ENCODE data around the gene WDTC1. TPM values are rescaled to one million over a fixed set of nuclear protein-coding genes. Genes with fewer than 3 reads are reported as not detected.

The WDTC1 gene
- total RNA-seq, 1 experiment from 2014 or later = 20.1 TPM

DNA sequence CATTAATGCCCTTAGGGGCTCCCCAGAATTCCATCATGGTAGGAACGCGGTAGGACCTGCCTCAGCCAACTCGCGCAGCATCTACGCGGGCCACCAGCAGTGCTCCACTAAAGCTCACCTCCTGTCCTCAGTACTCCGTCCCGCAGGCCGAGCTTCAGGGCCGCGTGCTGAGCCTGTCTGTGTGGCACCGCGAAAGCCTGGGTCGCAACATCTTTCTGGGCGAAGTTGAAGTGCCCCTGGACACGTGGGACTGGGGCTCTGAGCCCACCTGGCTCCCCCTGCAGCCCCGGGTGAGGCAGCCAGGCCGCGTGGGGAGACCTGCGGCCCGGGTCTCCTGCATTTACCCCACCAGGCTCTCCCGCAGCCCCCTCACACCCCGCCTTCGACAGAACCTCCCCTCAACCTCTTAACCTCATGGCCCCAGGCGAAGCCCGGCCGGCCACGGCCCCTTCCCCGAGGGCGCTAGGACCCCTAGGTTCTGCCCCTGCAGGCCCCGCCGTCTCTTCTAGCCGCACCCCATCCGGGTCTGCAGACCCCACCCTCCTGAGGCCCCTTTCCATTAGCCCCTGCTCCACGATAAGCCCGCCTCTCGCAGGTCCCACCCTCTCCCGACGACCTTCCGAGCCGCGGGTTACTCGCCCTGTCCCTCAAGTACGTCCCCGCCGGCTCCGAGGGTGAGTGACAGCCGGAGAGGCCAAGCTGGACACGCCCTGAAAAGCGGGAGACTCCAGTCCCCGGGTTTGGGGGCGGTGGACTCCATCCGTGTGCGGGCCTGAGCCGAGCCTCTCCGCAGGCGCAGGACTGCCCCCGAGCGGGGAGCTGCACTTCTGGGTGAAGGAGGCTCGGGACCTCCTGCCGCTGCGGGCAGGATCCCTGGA is 116.5 kb downstream of the WDTC1 start (continued):
- TF ChIP-seq, protein P1, sequence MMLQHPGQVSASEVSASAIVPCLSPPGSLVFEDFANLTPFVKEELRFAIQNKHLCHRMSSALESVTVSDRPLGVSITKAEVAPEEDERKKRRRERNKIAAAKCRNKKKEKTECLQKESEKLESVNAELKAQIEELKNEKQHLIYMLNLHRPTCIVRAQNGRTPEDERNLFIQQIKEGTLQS (CRISPR knock-in tag; conservative IDR thresholded peaks at IDR 0.05) = 0 out of 2 replicates have a peak, but pooled peaks have one; percentile 65
- TF ChIP-seq CTCF (IDR thresholded peaks at IDR 0.05) (no peak), ZNF423 (CRISPR knock-in tag; IDR thresholded peaks at IDR 0.05) (no peak; the same call in none of the 2 replicates), CDX4 (CRISPR knock-in tag; IDR thresholded peaks at IDR 0.05; ENCODE audit: borderline replicate concordance) (no peak), ETV6 (CRISPR knock-in tag; IDR thresholded peaks at IDR 0.05) (0 out of 2 replicates have a peak, but pooled peaks have one; percentile 38), IRF2 (CRISPR knock-in tag; IDR thresholded peaks at IDR 0.05; ENCODE audit: borderline replicate concordance, low read depth) (no peak), USF1 (CRISPR knock-in tag; IDR thresholded peaks at IDR 0.05) (peak; percentile 65; the same call in 1 of the 2 replicates), ZNF232 (CRISPR knock-in tag; IDR thresholded peaks at IDR 0.05) (peak; percentile 15; the same call in 1 of the 2 replicates), GABPB1 (CRISPR knock-in tag; IDR thresholded peaks at IDR 0.05) (no peak), HMGA2 (CRISPR knock-in tag; IDR thresholded peaks at IDR 0.05) (no peak)
- TF ChIP-seq, protein P2, sequence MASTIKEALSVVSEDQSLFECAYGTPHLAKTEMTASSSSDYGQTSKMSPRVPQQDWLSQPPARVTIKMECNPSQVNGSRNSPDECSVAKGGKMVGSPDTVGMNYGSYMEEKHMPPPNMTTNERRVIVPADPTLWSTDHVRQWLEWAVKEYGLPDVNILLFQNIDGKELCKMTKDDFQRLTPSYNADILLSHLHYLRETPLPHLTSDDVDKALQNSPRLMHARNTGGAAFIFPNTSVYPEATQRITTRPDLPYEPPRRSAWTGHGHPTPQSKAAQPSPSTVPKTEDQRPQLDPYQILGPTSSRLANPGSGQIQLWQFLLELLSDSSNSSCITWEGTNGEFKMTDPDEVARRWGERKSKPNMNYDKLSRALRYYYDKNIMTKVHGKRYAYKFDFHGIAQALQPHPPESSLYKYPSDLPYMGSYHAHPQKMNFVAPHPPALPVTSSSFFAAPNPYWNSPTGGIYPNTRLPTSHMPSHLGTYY (CRISPR knock-in tag; IDR thresholded peaks at IDR 0.05) = peak; percentile 69; the same call in 1 of the 2 replicates
- TF ChIP-seq, protein P3, sequence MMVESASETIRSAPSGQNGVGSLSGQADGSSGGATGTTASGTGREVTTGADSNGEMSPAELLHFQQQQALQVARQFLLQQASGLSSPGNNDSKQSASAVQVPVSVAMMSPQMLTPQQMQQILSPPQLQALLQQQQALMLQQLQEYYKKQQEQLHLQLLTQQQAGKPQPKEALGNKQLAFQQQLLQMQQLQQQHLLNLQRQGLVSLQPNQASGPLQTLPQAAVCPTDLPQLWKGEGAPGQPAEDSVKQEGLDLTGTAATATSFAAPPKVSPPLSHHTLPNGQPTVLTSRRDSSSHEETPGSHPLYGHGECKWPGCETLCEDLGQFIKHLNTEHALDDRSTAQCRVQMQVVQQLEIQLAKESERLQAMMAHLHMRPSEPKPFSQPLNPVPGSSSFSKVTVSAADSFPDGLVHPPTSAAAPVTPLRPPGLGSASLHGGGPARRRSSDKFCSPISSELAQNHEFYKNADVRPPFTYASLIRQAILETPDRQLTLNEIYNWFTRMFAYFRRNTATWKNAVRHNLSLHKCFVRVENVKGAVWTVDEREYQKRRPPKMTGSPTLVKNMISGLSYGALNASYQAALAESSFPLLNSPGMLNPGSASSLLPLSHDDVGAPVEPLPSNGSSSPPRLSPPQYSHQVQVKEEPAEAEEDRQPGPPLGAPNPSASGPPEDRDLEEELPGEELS (CRISPR knock-in tag; IDR thresholded peaks at IDR 0.05) = no peak; the same call in none of the 2 replicates

- Mint-ChIP-seq H3K27me3 (ENCODE audit: low read depth) (peaks cover 12% of the 10 kb centered on the region), H3K27ac (no peak overlapping the region), H3K36me3 (peaks cover 3% of the 10 kb centered on the region; the same call in 1 of the 2 replicates), H3K4me1 (peaks cover 18% of the 10 kb centered on the region), H3K9me3 (no peaks in the 10 kb centered on the region), H3K4me3 (peak overlapping the region; percentile 75)
- ATAC-seq (peak; percentile 1; the same call in 1 of the 2 replicates), DNase-seq (ENCODE audit: low spot score) (no peak)
- CTCF ChIA-PET = interaction anchor here (0.6 to 11.0 kb wide), 27 partner anchors 8 to 321 kb away, joined by 3 to 258 read pairs (median 5); partner anchors contain the start of genes CD164L2, IFI6, MAP3K6 and SYTL1
- POLR2A ChIA-PET = interaction anchor here (0.6 to 3.1 kb wide), 6 partner anchors 10 to 176 kb away, joined by 3 to 29 read pairs (median 7); partner anchors contain the start of genes CD164L2, MAP3K6 and SYTL1
- TF ChIP-seq, protein P4, sequence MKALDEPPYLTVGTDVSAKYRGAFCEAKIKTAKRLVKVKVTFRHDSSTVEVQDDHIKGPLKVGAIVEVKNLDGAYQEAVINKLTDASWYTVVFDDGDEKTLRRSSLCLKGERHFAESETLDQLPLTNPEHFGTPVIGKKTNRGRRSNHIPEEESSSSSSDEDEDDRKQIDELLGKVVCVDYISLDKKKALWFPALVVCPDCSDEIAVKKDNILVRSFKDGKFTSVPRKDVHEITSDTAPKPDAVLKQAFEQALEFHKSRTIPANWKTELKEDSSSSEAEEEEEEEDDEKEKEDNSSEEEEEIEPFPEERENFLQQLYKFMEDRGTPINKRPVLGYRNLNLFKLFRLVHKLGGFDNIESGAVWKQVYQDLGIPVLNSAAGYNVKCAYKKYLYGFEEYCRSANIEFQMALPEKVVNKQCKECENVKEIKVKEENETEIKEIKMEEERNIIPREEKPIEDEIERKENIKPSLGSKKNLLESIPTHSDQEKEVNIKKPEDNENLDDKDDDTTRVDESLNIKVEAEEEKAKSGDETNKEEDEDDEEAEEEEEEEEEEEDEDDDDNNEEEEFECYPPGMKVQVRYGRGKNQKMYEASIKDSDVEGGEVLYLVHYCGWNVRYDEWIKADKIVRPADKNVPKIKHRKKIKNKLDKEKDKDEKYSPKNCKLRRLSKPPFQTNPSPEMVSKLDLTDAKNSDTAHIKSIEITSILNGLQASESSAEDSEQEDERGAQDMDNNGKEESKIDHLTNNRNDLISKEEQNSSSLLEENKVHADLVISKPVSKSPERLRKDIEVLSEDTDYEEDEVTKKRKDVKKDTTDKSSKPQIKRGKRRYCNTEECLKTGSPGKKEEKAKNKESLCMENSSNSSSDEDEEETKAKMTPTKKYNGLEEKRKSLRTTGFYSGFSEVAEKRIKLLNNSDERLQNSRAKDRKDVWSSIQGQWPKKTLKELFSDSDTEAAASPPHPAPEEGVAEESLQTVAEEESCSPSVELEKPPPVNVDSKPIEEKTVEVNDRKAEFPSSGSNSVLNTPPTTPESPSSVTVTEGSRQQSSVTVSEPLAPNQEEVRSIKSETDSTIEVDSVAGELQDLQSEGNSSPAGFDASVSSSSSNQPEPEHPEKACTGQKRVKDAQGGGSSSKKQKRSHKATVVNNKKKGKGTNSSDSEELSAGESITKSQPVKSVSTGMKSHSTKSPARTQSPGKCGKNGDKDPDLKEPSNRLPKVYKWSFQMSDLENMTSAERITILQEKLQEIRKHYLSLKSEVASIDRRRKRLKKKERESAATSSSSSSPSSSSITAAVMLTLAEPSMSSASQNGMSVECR (CRISPR knock-in tag; IDR thresholded peaks at IDR 0.05; ENCODE audit: borderline replicate concordance) = 0 out of 2 replicates have a peak, but pooled peaks have one; percentile 8
- TF ChIP-seq ZNF423 (CRISPR knock-in tag; IDR thresholded peaks at IDR 0.05) = 0 out of 2 replicates have a peak, but pooled peaks have one; percentile 32
- TF ChIP-seq, protein P5, sequence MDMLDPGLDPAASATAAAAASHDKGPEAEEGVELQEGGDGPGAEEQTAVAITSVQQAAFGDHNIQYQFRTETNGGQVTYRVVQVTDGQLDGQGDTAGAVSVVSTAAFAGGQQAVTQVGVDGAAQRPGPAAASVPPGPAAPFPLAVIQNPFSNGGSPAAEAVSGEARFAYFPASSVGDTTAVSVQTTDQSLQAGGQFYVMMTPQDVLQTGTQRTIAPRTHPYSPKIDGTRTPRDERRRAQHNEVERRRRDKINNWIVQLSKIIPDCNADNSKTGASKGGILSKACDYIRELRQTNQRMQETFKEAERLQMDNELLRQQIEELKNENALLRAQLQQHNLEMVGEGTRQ (CRISPR knock-in tag; IDR thresholded peaks at IDR 0.05) = no peak
- TF ChIP-seq, protein P6, sequence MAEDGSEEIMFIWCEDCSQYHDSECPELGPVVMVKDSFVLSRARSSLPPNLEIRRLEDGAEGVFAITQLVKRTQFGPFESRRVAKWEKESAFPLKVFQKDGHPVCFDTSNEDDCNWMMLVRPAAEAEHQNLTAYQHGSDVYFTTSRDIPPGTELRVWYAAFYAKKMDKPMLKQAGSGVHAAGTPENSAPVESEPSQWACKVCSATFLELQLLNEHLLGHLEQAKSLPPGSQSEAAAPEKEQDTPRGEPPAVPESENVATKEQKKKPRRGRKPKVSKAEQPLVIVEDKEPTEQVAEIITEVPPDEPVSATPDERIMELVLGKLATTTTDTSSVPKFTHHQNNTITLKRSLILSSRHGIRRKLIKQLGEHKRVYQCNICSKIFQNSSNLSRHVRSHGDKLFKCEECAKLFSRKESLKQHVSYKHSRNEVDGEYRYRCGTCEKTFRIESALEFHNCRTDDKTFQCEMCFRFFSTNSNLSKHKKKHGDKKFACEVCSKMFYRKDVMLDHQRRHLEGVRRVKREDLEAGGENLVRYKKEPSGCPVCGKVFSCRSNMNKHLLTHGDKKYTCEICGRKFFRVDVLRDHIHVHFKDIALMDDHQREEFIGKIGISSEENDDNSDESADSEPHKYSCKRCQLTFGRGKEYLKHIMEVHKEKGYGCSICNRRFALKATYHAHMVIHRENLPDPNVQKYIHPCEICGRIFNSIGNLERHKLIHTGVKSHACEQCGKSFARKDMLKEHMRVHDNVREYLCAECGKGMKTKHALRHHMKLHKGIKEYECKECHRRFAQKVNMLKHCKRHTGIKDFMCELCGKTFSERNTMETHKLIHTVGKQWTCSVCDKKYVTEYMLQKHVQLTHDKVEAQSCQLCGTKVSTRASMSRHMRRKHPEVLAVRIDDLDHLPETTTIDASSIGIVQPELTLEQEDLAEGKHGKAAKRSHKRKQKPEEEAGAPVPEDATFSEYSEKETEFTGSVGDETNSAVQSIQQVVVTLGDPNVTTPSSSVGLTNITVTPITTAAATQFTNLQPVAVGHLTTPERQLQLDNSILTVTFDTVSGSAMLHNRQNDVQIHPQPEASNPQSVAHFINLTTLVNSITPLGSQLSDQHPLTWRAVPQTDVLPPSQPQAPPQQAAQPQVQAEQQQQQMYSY (CRISPR knock-in tag; IDR thresholded peaks at IDR 0.05) = peak; percentile 71
Measured at GRCh38 chr1:27351541-27352107, 117.2 kb downstream of the WDTC1 start.
